Type B pancreatic cell (in vitro differentiated cells): ENCODE measurements around the gene RAB18. TPM values are rescaled to one million over a fixed set of nuclear protein-coding genes. Genes with fewer than 3 reads are reported as not detected.

Experiments
- DNase-seq: peaks from one replicate; pipeline ENCODE4 v3.0.0; 2021; ENCODE audit warnings: mixed read lengths; ENCODE audit not compliant: unreplicated experiment; ENCODE audit errors: extremely low spot score
- H3K27ac Mint-ChIP-seq: 2 replicates; pipeline ENCODE4 v1.8.0; 2021; ENCODE audit warnings: mild to moderate bottlenecking, mixed read lengths
- H3K27me3 Mint-ChIP-seq: 2 replicates; pipeline ENCODE4 v1.8.0; 2021; ENCODE audit warnings: mixed read lengths
- H3K36me3 Mint-ChIP-seq: 2 replicates; pipeline ENCODE4 v1.8.0; 2021; ENCODE audit warnings: mixed read lengths
- H3K4me1 Mint-ChIP-seq: one replicate; pipeline ENCODE4 v1.8.0; 2021; ENCODE audit warnings: mixed read lengths; ENCODE audit not compliant: unreplicated experiment
- H3K4me3 Mint-ChIP-seq: 2 replicates; pipeline ENCODE4 v1.8.0; 2021; ENCODE audit warnings: mild to moderate bottlenecking, mixed read lengths
- H3K9me3 Mint-ChIP-seq: 2 replicates; pipeline ENCODE4 v1.8.0; 2021; ENCODE audit warnings: mixed read lengths
- total RNA-seq: library from RNA; stranded (reverse); gene quantifications from 2 replicates; pipeline ENCODE4 v1.2.1, GENCODE V29; 2021; ENCODE audit warnings: low replicate concordance
- TF ChIP-seq, protein P1 (sequence below): fragments of 200-600 bp; sonication (generic); conservative IDR thresholded peaks from 2 replicates; pipeline ENCODE4 v1.5.0; 2021; ENCODE audit warnings: antibody characterized with exemption, mild to moderate bottlenecking

RAB18 gene
- total RNA-seq, 1 donor from 2014 or later = 81.8 TPM

DNA sequence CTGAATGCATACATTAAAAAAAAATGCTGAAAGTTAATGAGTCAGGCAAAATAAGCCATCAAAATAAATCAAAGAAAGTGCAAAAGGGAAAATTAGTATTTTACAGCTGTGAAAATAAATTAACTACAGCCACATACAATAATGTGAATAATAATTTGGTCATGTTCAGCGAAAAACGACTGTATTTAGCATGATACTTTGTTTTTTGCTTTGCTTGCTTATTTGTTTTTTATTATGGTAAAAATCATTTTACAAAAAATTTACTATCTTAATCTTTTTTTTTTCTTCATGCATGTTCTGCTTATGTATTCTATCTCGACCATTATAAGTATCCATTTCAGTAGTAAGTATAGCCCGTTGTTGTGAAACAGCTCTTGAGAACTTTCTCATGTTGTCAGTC lies 77.1 kb downstream of the RAB18 start:
- Mint-ChIP-seq H3K27me3 (no peaks in the 10 kb centered on the region), H3K4me3 (no peak overlapping the region), H3K9me3 (no peaks in the 10 kb centered on the region), H3K36me3 (no peaks in the 10 kb centered on the region), H3K4me1 (no peaks in the 10 kb centered on the region), H3K27ac (no peak overlapping the region)
- DNase-seq = no peak
- TF ChIP-seq, protein P1, sequence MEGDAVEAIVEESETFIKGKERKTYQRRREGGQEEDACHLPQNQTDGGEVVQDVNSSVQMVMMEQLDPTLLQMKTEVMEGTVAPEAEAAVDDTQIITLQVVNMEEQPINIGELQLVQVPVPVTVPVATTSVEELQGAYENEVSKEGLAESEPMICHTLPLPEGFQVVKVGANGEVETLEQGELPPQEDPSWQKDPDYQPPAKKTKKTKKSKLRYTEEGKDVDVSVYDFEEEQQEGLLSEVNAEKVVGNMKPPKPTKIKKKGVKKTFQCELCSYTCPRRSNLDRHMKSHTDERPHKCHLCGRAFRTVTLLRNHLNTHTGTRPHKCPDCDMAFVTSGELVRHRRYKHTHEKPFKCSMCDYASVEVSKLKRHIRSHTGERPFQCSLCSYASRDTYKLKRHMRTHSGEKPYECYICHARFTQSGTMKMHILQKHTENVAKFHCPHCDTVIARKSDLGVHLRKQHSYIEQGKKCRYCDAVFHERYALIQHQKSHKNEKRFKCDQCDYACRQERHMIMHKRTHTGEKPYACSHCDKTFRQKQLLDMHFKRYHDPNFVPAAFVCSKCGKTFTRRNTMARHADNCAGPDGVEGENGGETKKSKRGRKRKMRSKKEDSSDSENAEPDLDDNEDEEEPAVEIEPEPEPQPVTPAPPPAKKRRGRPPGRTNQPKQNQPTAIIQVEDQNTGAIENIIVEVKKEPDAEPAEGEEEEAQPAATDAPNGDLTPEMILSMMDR = no peak

DNA sequence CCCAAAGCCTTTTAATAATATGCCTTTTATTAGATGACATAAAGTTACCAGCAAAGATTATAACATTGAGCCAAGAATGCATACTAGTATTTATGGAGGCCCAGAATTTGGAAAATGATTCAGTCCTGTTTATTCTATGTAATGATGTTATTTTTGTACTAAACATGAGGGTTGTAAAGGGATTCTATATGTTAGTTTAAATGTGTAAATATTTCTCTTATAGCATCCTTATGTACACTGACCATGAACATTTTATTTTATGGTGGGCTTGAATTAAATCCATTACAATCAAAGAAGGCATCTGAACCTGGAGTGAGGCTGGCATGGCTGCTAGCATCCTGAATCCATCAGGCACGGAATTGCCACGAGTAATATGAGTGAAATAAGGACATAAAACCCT lies 80.2 kb downstream of the RAB18 start:
- H3K27me3 Mint-ChIP-seq = no peaks in the 10 kb centered on the region
- no peaks in the 10 kb centered on the region for H3K36me3 Mint-ChIP-seq
- H3K4me3 Mint-ChIP-seq = no peak overlapping the region
- TF ChIP-seq, protein P1 = no peak
- H3K4me1 Mint-ChIP-seq = no peaks in the 10 kb centered on the region
- H3K27ac Mint-ChIP-seq = no peak overlapping the region
- DNase-seq = no peak
- no peaks in the 10 kb centered on the region for H3K9me3 Mint-ChIP-seq

Other genes starting within 250 kb of the RAB18 start
- 0.29 and 0.36 TPM in 2 replicates for gene MKX, start 241.5 kb downstream of the RAB18 start, total RNA-seq